PFSK-1 (cell line): ENCODE results near the gene PGBD5.

Experiments used
- POLR2AphosphoS5 ChIP-seq: IDR thresholded peaks from 2 replicates; pipeline ENCODE4 v1.6.1; 2012; ENCODE audit warnings: low read depth, mild to moderate bottlenecking, control low read depth, low read length, moderate library complexity
- SIN3A ChIP-seq: IDR thresholded peaks from 2 replicates; pipeline ENCODE4 v1.6.1; 2012; ENCODE audit warnings: mild to moderate bottlenecking, low read length, moderate library complexity, borderline replicate concordance; ENCODE audit not compliant: insufficient read depth

DNA sequence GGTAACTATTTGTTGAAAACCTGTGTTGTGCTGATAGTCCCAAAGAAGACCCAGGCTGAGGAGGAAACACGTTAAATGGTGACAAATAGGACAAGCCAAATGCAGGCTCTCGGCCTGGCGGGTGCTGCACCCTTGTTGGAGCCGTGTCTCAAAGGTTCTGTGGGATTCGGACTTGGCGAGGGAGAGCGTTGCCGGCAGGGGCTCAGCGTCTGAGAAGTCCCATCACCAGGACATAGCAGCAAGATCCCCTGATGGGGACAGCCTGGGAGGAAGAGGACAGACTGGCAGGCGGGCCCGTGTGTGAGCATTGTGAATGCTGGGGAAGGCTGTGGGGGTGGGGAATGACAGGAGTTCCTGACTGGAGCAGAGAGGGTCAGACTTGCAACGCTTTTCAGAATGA is 142.5 kb downstream of the PGBD5 start:
- TF ChIP-seq POLR2AphosphoS5 (no peak), SIN3A (no peak)
